HepG2 (cell line): ENCODE measurements around the gene TALDO1. TPM values are rescaled to one million over a fixed set of nuclear protein-coding genes. Genes with fewer than 3 reads are reported as not detected.

Experiments used
- CBX2 ChIP-seq, 2 experiments: fragments of 200-600 bp in 1 of 2; sonication (generic); formaldehyde crosslinking in 1 of 2; IDR thresholded peaks; 2 replicates each; pipeline versions ENCODE4 v1.7.0 to v1.8.1; 2018 to 2022; ENCODE audit warnings: low read depth in 2 of 2, low read length in 1 of 2, mild to moderate bottlenecking in 1 of 2, missing genetic modification reagents in 1 of 2
- HIC2 ChIP-seq: sonication (generic); formaldehyde crosslinking; IDR thresholded peaks from 2 replicates; pipeline ENCODE4 v1.9.0; 2022; ENCODE audit warnings: low read depth, missing genetic modification reagents
- KDM2A ChIP-seq: sonication (generic); formaldehyde crosslinking; IDR thresholded peaks from 2 replicates; pipeline ENCODE4 v1.4.0; 2020; ENCODE audit warnings: low read depth, missing genetic modification reagents, borderline replicate concordance
- MIER3 ChIP-seq: IDR thresholded peaks from 2 replicates; pipeline ENCODE4 v1.6.1; 2016; ENCODE audit warnings: missing compliant biosample characterization, borderline replicate concordance
- NBN ChIP-seq: fragments of 450-650 bp; conservative IDR thresholded peaks from 2 replicates; pipeline ENCODE4 v1.6.1; 2017
- POLR2G ChIP-seq: fragments of 200-400 bp; formaldehyde crosslinking; IDR thresholded peaks from 2 replicates; pipeline ENCODE4 v1.6.1; 2018; ENCODE audit warnings: mild to moderate bottlenecking, low read depth, low read length, moderate library complexity
- TFAP4 ChIP-seq: sonication (generic); IDR thresholded peaks from 2 replicates; pipeline ENCODE4 v1.6.1; 2016; ENCODE audit warnings: low read depth, borderline replicate concordance
- ZBTB25 ChIP-seq: IDR thresholded peaks from 2 replicates; pipeline ENCODE4 v1.6.1; 2018; ENCODE audit warnings: missing genetic modification reagents
- ZBTB4 ChIP-seq: sonication (generic); formaldehyde crosslinking; IDR thresholded peaks from 2 replicates; pipeline ENCODE4 v1.4.0; 2020; ENCODE audit warnings: missing genetic modification reagents, mild to moderate bottlenecking, borderline replicate concordance
- ZFP90 ChIP-seq: sonication (generic); formaldehyde crosslinking; IDR thresholded peaks from 2 replicates; pipeline ENCODE4 v1.8.0; 2022; ENCODE audit warnings: missing genetic modification reagents, mild to moderate bottlenecking, inconsistent platforms, borderline replicate concordance
- ZNF138 ChIP-seq: sonication (generic); formaldehyde crosslinking; IDR thresholded peaks from 2 replicates; pipeline ENCODE4 v1.5.0; 2020; ENCODE audit warnings: mild to moderate bottlenecking, low read depth, missing genetic modification reagents
- ZNF160 ChIP-seq: sonication (generic); formaldehyde crosslinking; IDR thresholded peaks from 2 replicates; pipeline ENCODE4 v1.8.0; 2022; ENCODE audit warnings: mild to moderate bottlenecking, inconsistent platforms, missing genetic modification reagents
- ZNF282 ChIP-seq: fragments of 450-650 bp; IDR thresholded peaks from 2 replicates; pipeline ENCODE4 v1.6.1; 2018; ENCODE audit not compliant: partially characterized antibody
- ZNF343 ChIP-seq: sonication (generic); formaldehyde crosslinking; IDR thresholded peaks from 2 replicates; pipeline ENCODE4 v1.4.0; 2020; ENCODE audit warnings: mild to moderate bottlenecking, missing genetic modification reagents
- ZNF556 ChIP-seq: sonication (generic); formaldehyde crosslinking; IDR thresholded peaks from 2 replicates; pipeline ENCODE4 v1.4.0; 2020; ENCODE audit warnings: mild to moderate bottlenecking, missing genetic modification reagents, borderline replicate concordance
- ZNF569 ChIP-seq: sonication (generic); formaldehyde crosslinking; IDR thresholded peaks from 2 replicates; pipeline ENCODE4 v1.5.0; 2020; ENCODE audit warnings: mild to moderate bottlenecking, missing genetic modification reagents, moderate library complexity, borderline replicate concordance
- ZNF605 ChIP-seq: sonication (generic); formaldehyde crosslinking; IDR thresholded peaks from 2 replicates; pipeline ENCODE4 v1.8.0; 2022; ENCODE audit warnings: mild to moderate bottlenecking, missing genetic modification reagents
- ZNF740 ChIP-seq: sonication (generic); formaldehyde crosslinking; IDR thresholded peaks from 2 replicates; pipeline ENCODE4 v1.4.0; 2020; ENCODE audit warnings: missing genetic modification reagents
- ZNF776 ChIP-seq: sonication (generic); formaldehyde crosslinking; IDR thresholded peaks from 2 replicates; pipeline ENCODE4 v1.4.0; 2020; ENCODE audit warnings: mild to moderate bottlenecking, missing genetic modification reagents
- ZNF891 ChIP-seq: sonication (generic); formaldehyde crosslinking; IDR thresholded peaks from 2 replicates; pipeline ENCODE4 v1.5.0; 2020; ENCODE audit warnings: mild to moderate bottlenecking, missing genetic modification reagents
- polyA plus RNA-seq, 8 experiments: library from polyadenylated mRNA; depleted of rRNA in 3 of 8; stranded (reverse) in 7 of 8; unstranded in 1 of 8; fragments of >200 nt; fragmentation: Illumina TruSeq in 4 of 8; extraction: Trizol in 4 of 8; gene quantifications; 2 replicates each; pipeline versions ENCODE4 v1.2.1 to v1.2.3, GENCODE V29; 2011 to 2016; ENCODE audit warnings: low read depth in 4 of 8, missing spikeins in 1 of 8, mixed read lengths in 1 of 8; ENCODE audit not compliant: insufficient read depth in 1 of 8
- total RNA-seq, 5 experiments: library from RNA; depleted of rRNA; stranded (reverse); fragments of >200 nt; fragmentation: Illumina TruSeq; extraction: Trizol; gene quantifications; 2 replicates each; pipeline ENCODE4 v1.2.3, GENCODE V29; 2016; ENCODE audit warnings: low read depth in 1 of 5

Gene TALDO1
- total and polyA plus RNA-seq, 2 of the 13 experiments (the other 11 are each of a cell fraction or from before 2014, with no cell fraction given) = 107 to 240 TPM

GRCh38 chr11:704781-705645, 42.3 kb upstream of the TALDO1 start (continued):
- TF ChIP-seq ZNF740 (CRISPR knock-in tag) = peak; percentile 73; the same call in 1 of the 2 replicates
- TF ChIP-seq TFAP4 = peak; percentile 79; the same call in 1 of the 2 replicates
- TF ChIP-seq NBN = no peak
- TF ChIP-seq ZNF569 = no peak
- TF ChIP-seq CBX2 (IDR thresholded peaks at IDR 0.05; ENCODE audit: low read depth, low read length) = no peak
- no peak for TF ChIP-seq CBX2 (CRISPR knock-in tag; IDR thresholded peaks at IDR 0.05; ENCODE audit: low read depth)
- 0 out of 2 replicates have a peak, but pooled peaks have one; percentile 38 for TF ChIP-seq ZNF891
- peak; percentile 28; the same call in 1 of the 2 replicates for TF ChIP-seq KDM2A (CRISPR knock-in tag)
- TF ChIP-seq ZFP90 = peak; percentile 87; the same call in 1 of the 2 replicates
- TF ChIP-seq ZNF556 (CRISPR knock-in tag) = peak; percentile 49; the same call in 1 of the 2 replicates
- TF ChIP-seq HIC2 = peak; percentile 96
- no peak for TF ChIP-seq ZNF776
- TF ChIP-seq ZNF282 = no peak
- TF ChIP-seq MIER3 = peak; percentile 88
- TF ChIP-seq ZNF605 (CRISPR knock-in tag) = 0 out of 2 replicates have a peak, but pooled peaks have one; percentile 18
- TF ChIP-seq ZNF343 (CRISPR knock-in tag) = no peak
- peak; percentile 86; the same call in 1 of the 2 replicates for TF ChIP-seq ZNF138 (CRISPR knock-in tag)
- peak; percentile 25; the same call in 1 of the 2 replicates for TF ChIP-seq ZNF160 (CRISPR knock-in tag)
- peak; percentile 87 for TF ChIP-seq POLR2G
- peak; percentile 72 for TF ChIP-seq ZBTB25 (CRISPR knock-in tag)
- TF ChIP-seq ZBTB4 (CRISPR knock-in tag) = 0 out of 2 replicates have a peak, but pooled peaks have one; percentile 71
